Upper lobe of right lung (tissue), 1 donor: ENCODE measurements around the gene RAPGEF3. TPM values are rescaled to one million over a fixed set of nuclear protein-coding genes. Genes with fewer than 3 reads are reported as not detected.

Experiments used
- ATAC-seq: fragments of 200-7000 bp; cut with Tn5 transposase; one replicate; pipeline ENCODE4 v1.9.1; 2020; ENCODE audit warnings: mild to moderate bottlenecking, moderate library complexity
- DNase-seq: peaks from one replicate; pipeline ENCODE4 v3.0.0-alpha.2; 2020
- H3K27ac ChIP-seq: fragments of 200-600 bp; one replicate; pipeline ENCODE4 v1.8.0; 2022
- H3K27me3 ChIP-seq: fragments of 200-600 bp; one replicate; pipeline ENCODE4 v1.8.0; 2022; ENCODE audit warnings: mild to moderate bottlenecking
- H3K36me3 ChIP-seq: fragments of 200-600 bp; one replicate; pipeline ENCODE4 v1.8.0; 2022
- H3K4me1 ChIP-seq: fragments of 200-600 bp; one replicate; pipeline ENCODE4 v1.8.0; 2022
- H3K4me3 ChIP-seq: fragments of 200-600 bp; one replicate; pipeline ENCODE4 v1.8.0; 2022; ENCODE audit warnings: mild to moderate bottlenecking
- H3K9me3 ChIP-seq: fragments of 200-600 bp; one replicate; pipeline ENCODE4 v1.8.0; 2022
- intact Hi-C: fragments of 100-400 bp; cut with DNase I; formaldehyde crosslinking; loops from one replicate; pipeline ENCODE4 v1.11.0; 2022
- total RNA-seq: library from RNA; stranded (reverse); fragmentation: NEBNext Ultra II Directional; extraction: Animal tissue kit (Norgen Biotek cat#: 25700); gene quantifications from one replicate; pipeline ENCODE4 v1.2.1, GENCODE V29; 2021
- TF ChIP-seq, protein P1 (sequence below): fragments of 200-600 bp; IDR thresholded peaks from one replicate; pipeline ENCODE4 v1.8.0; 2022; ENCODE audit warnings: antibody characterized with exemption
- donor health status: DM: no; HTN: yes; CAD: no; lungs with severe emphysema.

Gene RAPGEF3
- total RNA-seq, 1 donor from 2014 or later = 69.6 TPM

DNA sequence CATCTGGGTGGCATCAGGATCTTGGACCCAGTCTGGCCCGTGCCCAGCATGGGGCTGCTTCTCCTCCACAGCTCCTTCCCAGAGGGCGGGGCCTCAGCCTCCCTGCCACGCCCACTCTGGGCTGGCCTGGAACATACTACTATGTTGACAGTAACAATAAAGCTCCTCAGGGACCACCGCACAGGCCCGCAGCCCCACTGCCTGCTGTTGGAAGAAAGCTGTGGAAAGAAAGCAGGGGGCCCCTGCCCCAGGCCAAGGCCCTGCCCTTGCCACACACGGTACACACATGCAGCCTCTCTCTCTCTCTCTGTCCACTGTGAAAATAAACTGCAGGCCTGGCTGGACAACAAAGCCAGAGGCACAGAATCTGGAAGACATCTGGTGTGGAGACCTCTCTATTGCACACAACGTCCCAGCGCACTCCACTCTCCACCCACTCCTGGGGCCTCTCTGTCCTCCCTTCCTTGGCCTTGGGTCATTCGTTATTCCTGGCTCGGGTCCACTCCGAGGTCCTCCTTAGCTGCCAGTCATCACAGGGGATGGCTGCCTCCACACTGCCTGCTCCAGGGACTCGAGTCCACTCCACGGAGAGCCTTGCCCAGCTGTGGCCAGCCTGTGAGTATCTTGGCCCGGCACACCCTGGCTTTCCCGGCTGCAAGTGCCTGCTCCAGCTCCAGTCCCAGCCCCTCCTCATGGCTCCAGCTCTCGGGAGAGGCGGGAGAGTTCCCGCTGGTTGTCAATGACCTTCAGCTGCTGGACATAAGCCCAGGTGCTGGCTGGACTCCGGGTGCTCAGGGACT is 21.6 kb downstream of the RAPGEF3 start:
- H3K9me3 ChIP-seq = no peaks in the 10 kb centered on the region
- H3K36me3 ChIP-seq = no peaks in the 10 kb centered on the region
- intact Hi-C loops = no loop called here
- no peaks in the 10 kb centered on the region for H3K27me3 ChIP-seq
- H3K4me3 ChIP-seq = no peak overlapping the region
- peaks cover 59% of the 10 kb centered on the region for H3K4me1 ChIP-seq
- ATAC-seq = peak; percentile 86
- TF ChIP-seq, protein P1, sequence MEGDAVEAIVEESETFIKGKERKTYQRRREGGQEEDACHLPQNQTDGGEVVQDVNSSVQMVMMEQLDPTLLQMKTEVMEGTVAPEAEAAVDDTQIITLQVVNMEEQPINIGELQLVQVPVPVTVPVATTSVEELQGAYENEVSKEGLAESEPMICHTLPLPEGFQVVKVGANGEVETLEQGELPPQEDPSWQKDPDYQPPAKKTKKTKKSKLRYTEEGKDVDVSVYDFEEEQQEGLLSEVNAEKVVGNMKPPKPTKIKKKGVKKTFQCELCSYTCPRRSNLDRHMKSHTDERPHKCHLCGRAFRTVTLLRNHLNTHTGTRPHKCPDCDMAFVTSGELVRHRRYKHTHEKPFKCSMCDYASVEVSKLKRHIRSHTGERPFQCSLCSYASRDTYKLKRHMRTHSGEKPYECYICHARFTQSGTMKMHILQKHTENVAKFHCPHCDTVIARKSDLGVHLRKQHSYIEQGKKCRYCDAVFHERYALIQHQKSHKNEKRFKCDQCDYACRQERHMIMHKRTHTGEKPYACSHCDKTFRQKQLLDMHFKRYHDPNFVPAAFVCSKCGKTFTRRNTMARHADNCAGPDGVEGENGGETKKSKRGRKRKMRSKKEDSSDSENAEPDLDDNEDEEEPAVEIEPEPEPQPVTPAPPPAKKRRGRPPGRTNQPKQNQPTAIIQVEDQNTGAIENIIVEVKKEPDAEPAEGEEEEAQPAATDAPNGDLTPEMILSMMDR = no peak
- peak overlapping the region; percentile 78 for H3K27ac ChIP-seq
- DNase-seq = peak; percentile 93

DNA sequence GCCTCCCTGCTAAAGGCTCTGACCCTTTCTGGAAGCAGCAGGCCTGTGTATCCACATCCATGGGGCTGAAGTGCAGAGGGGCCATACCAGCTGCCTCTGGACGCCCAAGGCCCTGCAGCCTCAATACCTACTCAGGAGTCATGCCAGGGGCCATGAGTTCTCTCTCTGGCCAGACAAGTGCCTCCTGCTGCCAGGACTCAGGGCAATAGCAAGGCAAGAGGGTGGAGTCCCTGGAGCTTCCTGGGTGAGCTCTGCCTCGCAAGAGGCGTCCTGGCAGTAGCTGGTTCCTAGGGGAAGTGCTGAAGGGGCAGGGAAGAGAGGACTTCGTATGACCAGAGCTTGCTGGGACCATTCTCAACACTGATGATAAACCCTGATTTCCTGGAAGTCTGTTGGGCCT is 22.5 kb downstream of the RAPGEF3 start:
- intact Hi-C loops = no loop called here
- H3K9me3 ChIP-seq = no peaks in the 10 kb centered on the region
- peak overlapping the region; percentile 78 for H3K27ac ChIP-seq
- TF ChIP-seq, protein P1 = no peak
- peaks cover 51% of the 10 kb centered on the region for H3K4me1 ChIP-seq
- H3K4me3 ChIP-seq = no peak overlapping the region
- no peaks in the 10 kb centered on the region for H3K27me3 ChIP-seq
- H3K36me3 ChIP-seq = no peaks in the 10 kb centered on the region
- DNase-seq (no peak), ATAC-seq (no peak)

DNA sequence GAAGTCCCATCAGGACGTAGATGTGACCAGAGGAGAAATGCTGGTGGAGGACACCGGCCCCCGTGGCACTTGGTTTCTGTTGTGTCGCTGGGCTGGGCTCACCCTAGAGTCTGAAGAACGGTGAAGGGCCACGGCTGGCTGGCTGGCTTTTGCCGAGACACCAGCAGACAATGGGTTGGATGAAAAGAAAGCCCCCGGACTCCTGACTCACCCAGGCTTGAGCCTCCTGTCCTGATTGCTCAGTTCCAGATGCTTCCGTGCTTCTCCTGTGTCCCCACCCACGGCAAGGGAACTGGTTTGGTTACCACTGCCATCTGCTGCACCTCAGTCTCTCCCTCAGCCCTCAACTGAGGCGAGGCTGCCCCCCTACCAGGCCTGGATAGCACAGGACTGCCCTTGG is 23.0 kb downstream of the RAPGEF3 start:
- H3K9me3 ChIP-seq = no peaks in the 10 kb centered on the region
- no peak for DNase-seq
- peak overlapping the region; percentile 78 for H3K27ac ChIP-seq
- no peaks in the 10 kb centered on the region for H3K27me3 ChIP-seq
- intact Hi-C loops = no loop called here
- no peak for ATAC-seq
- no peaks in the 10 kb centered on the region for H3K36me3 ChIP-seq
- H3K4me3 ChIP-seq = no peak overlapping the region
- H3K4me1 ChIP-seq = peaks cover 45% of the 10 kb centered on the region
- TF ChIP-seq, protein P1 = no peak

DNA sequence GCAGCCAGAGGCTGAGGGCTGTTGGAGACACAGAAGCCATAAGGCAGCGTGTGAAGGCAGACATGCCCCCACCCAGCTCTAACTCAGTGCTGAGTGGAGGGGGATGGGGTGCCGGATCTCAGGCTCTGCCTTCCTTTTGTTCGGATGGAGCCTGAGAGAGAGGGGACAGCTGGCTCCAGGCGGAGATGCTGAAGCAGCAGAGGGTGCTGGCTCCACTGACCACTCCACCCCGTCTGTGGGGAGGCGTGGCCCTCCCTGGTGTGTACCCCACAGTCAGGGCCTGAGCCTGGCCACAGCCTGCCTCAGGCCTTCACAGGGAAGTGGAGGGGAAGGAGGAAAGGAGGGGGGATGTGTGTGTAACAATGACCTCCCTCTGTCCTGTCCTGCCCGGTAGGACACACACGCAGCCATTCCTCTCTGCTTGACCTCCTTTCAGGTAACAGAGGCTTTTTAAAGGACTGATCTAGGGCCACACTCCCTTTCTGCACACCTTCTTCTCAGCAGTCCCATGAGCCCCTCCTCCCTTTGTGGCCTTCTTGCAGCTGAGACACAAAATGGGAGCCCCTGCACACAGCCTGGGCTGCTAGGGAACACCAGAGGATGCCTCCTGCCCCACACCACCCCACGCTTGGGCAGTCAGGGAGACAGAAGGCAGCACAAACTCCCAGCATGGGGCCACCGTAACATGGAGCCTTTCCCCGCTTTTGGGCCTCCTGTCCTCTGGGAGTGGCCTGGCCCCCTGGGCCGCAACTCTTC is 23.8 kb downstream of the RAPGEF3 start:
- no peaks in the 10 kb centered on the region for H3K27me3 ChIP-seq
- no peaks in the 10 kb centered on the region for H3K36me3 ChIP-seq
- ATAC-seq = no peak
- peaks cover 38% of the 10 kb centered on the region for H3K4me1 ChIP-seq
- no peaks in the 10 kb centered on the region for H3K9me3 ChIP-seq
- no peak overlapping the region for H3K4me3 ChIP-seq
- no peak for DNase-seq
- intact Hi-C loops = no loop called here
- peak overlapping the region; percentile 78 for H3K27ac ChIP-seq
- TF ChIP-seq, protein P1 = no peak

DNA sequence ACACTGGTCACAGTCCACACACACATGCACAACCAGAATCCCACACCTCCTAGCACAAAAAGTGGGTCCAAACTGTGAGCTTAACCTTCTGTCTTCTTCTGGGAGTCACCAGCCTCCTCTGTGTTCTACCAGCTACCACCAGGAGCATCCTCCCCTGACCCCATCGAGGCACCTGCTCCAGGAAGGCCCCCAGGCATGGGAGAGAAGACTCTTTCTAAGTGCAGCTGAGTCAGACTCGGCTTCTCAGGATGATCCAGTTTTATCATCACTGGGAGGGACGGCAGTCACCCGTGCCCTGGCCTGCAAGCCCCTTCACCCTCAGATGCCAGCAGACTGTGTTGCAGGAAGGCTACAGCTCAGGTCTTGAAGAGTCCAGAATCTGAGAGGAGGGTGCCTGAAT is 25.5 kb downstream of the RAPGEF3 start:
- intact Hi-C loops = no loop called here
- H3K4me1 ChIP-seq = peaks cover 38% of the 10 kb centered on the region
- ATAC-seq (no peak), DNase-seq (no peak)
- H3K27me3 ChIP-seq = no peaks in the 10 kb centered on the region
- H3K27ac ChIP-seq = no peak overlapping the region
- H3K9me3 ChIP-seq = no peaks in the 10 kb centered on the region
- TF ChIP-seq, protein P1 = no peak
- H3K4me3 ChIP-seq = no peak overlapping the region
- no peaks in the 10 kb centered on the region for H3K36me3 ChIP-seq
